RWPE1 (cell line): Measurements from ENCODE around the gene CES3.

Experiments used
- CTCF ChIA-PET: fragments of 350-600 bp; sonication (Branson Sonifier 250); formaldehyde crosslinking; extraction: SDS; loops from one replicate; lab custom pipeline; 2021; lab: Yijun Ruan, JAX
- POLR2A ChIA-PET: fragments of 400-600 bp; formaldehyde crosslinking; extraction: SDS; loops from one replicate; lab custom pipeline; 2020; ENCODE audit warnings: antibody characterized with exemption; ENCODE audit not compliant: low non-redundant PET; lab: Yijun Ruan, JAX
- DNase-seq: peaks from one replicate; pipeline ENCODE4 v3.0.0; 2012; ENCODE audit warnings: low spot score
- H3K27ac ChIP-seq: fragments of 450-650 bp; 2 replicates; pipeline ENCODE4 v1.5.1; 2017
- TF ChIP-seq, protein P1 (sequence below): fragments of 450-650 bp; conservative IDR thresholded peaks from 2 replicates; pipeline ENCODE4 v1.5.1; 2017; ENCODE audit warnings: low read depth, mild to moderate bottlenecking

CES3 gene

GRCh38 chr16:66925322-66925840 lies 35.7 kb upstream of the CES3 start, which contains the start of gene RRAD:
TSS of gene RRAD (minus strand) at chr16:66925535. CDS start at chr16:66925179, 356 bp downstream.
- H3K27ac ChIP-seq = peak within 1 kb of the TSS; percentile 4; the same call in 1 of the 2 replicates
- no peak for DNase-seq
- CTCF ChIA-PET = no interaction called here
- TF ChIP-seq, protein P1, sequence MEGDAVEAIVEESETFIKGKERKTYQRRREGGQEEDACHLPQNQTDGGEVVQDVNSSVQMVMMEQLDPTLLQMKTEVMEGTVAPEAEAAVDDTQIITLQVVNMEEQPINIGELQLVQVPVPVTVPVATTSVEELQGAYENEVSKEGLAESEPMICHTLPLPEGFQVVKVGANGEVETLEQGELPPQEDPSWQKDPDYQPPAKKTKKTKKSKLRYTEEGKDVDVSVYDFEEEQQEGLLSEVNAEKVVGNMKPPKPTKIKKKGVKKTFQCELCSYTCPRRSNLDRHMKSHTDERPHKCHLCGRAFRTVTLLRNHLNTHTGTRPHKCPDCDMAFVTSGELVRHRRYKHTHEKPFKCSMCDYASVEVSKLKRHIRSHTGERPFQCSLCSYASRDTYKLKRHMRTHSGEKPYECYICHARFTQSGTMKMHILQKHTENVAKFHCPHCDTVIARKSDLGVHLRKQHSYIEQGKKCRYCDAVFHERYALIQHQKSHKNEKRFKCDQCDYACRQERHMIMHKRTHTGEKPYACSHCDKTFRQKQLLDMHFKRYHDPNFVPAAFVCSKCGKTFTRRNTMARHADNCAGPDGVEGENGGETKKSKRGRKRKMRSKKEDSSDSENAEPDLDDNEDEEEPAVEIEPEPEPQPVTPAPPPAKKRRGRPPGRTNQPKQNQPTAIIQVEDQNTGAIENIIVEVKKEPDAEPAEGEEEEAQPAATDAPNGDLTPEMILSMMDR = no peak
- POLR2A ChIA-PET = no interaction called here

GRCh38 chr16:66926171-66926947 lies 34.7 kb upstream of the CES3 start:
- ChIA-PET CTCF (interaction anchor here (0.5 to 1.3 kb wide), 2 partner anchors 7 to 31 kb away, joined by 3 to 7 read pairs; no protein-coding TSS in a partner anchor), POLR2A (no interaction called here)
- peak overlapping the region; percentile 60 for H3K27ac ChIP-seq
- DNase-seq = no peak
- TF ChIP-seq, protein P1 = no peak

GRCh38 chr16:66926961-66927436 lies 34.1 kb upstream of the CES3 start:
- DNase-seq = peak; percentile 61
- TF ChIP-seq, protein P1 = no peak
- peak overlapping the region; percentile 60 for H3K27ac ChIP-seq
- ChIA-PET CTCF (interaction anchor here (1.3 kb wide), 1 partner anchor 32 kb away, joined by 7 read pairs; no protein-coding TSS in a partner anchor), POLR2A (no interaction called here)

DNA sequence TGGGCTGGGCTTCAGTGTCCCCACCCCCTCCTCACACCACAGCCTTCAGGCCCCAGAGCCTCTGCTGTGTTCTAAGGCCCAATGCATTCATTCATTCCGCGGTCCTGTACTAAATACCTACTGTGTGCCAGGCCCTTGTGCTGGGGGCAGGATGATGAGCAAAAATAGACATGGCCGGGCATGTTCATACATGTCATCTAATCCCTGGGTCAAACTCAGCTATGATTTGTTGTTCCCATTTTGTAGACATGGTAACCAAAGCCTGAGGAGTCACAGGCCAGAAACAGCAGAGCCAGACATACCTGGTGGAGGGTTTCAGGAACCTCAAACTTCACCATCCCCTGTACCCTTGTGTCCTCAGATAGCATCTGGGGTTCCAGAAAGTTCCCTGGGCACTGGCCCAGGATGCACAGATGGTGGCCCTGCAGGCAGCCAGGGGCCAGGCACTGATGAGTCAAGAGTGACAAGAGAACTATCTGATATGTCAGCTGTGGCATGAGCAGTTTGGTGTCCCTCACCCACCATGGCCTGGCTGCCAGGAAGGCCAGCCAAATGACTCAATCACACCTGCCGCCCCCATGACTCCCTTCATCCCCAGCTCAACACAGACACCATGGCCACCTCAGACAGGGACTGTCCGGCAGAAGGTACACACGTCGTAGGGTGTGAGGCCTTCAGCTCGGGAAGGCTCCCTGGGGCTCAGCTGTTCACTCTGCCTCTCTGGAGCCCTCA lies 33.0 kb upstream of the CES3 start:
- TF ChIP-seq, protein P1 = no peak
- CTCF ChIA-PET = interaction anchor here (0.6 to 1.3 kb wide), 3 partner anchors 33 to 227 kb away, joined by 3 to 18 read pairs (median 3); no protein-coding TSS in a partner anchor
- peak overlapping the region; percentile 60 for H3K27ac ChIP-seq
- DNase-seq = peak; percentile 61
- POLR2A ChIA-PET = no interaction called here

DNA sequence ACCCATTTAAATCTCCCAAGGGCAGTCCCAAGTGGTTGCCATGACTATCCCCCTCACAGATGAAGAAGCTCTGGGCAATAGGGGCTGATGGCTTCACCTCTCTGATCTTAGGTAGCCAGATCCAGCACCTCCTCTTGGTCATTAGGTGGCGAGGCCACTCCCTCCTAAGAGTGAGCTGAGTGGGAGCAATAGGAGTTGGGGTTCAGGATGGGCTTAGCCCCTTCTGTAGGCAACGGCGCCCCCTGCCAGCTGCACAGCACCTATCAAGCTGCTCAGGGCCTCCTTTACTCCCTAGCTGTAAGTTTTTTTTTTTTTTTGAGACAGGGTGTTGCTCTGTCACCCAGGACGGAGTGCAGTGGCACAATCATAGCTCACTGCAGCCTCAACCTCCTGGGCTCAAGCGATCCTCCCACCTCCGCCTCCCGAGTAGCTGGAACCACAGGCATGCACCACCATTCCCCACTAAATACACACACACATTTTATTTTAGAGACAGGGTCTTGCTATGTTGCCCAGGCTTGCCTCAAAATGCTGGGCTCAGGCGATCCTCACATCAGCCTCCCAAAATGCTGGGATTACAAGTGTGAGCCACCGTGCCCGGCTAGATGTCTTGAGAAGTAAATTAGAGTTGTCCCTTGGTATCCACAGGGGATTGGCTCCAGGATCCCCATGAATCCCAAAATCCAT lies 32.2 kb upstream of the CES3 start:
- no peak for DNase-seq
- peak overlapping the region; percentile 60 for H3K27ac ChIP-seq
- TF ChIP-seq, protein P1 = no peak; the same call in 1 of the 2 replicates
- CTCF ChIA-PET = interaction anchor here (0.6 to 1.3 kb wide), 3 partner anchors 34 to 226 kb away, joined by 3 to 18 read pairs (median 3); no protein-coding TSS in a partner anchor
- POLR2A ChIA-PET = no interaction called here
